HUDEP-2 (cell line): ENCODE measurements around the gene ARHGAP4.
A peak's percentile ranks its signal among the peaks of the same experiment; 100 is the strongest.

Experiments
- DNase-seq, 76 experiments: peaks; one replicate each; lab custom pipeline; 2025; ENCODE audit not compliant: unreplicated experiment in 76 of 76; lab: John Stamatoyannopoulos, UW

The ARHGAP4 gene

DNA sequence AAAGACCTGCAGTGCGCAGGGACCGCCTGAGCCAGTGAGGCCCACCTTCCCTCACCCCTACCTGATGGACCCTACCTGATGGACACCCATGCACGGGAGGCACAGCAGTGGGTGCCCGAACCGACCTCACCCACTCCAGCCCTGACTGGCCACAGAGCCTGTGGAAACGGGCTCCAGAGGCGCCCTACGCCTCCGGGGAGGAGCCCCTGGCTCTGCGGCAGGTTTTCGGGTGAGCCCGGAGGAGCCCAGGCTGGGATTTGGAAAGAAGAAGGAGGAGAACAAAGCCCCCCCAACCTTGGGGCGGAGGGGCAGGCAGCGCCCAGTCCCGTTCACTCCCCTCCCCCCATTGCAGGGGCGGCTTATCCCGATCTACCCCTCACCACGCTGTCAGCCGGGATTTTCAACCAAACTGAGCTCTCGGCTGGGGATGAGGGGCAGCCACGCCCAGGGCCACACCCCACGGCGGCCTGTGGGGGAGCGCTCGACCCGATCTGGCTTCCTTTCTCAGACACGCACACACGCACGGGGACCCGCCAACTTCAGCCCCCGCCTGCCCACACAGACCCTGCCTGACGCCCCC, 40.8 kb downstream of the ARHGAP4 start:
- no peak for DNase-seq

DNA sequence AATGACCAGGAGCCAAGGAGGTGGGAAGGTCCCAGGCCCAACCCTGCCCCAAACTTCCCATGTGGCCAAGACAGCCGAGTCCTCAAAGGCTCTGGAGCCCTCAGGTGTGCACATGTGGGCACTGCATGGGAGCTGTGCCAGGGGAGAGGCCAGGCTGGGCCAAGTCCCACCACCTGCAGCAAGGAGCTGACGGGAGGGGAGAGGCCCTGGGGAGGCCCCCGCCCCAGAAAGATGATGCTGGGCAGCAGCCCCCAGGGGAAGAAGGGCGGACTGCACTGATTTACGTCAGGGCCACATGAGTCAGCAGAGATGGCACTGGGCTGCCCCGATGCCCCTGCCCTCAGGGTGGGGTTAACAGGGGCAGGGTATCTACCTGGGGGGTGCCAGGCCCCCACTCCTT, 41.5 kb downstream of the ARHGAP4 start:
- no peak for DNase-seq

DNA sequence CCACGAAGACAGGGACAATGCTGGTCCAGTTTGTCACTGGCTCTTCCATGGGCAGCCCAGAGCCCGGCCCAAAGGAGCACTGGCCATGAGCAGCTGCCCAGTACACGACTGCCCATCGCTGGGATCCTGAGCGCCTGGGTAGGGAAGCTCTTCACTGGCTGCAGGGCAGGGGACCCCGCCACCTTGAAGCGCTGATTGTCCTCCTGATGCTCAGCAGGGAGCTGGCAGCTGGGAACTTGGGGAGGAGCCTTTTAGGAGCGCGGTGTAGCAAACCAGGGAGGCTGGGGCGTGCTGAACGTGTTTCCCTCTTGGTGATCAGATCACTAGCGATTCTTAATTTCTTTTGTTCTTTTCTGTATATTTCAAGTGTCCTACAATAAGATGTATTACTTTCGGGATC, 41.9 kb downstream of the ARHGAP4 start:
- DNase-seq = no peak

DNA sequence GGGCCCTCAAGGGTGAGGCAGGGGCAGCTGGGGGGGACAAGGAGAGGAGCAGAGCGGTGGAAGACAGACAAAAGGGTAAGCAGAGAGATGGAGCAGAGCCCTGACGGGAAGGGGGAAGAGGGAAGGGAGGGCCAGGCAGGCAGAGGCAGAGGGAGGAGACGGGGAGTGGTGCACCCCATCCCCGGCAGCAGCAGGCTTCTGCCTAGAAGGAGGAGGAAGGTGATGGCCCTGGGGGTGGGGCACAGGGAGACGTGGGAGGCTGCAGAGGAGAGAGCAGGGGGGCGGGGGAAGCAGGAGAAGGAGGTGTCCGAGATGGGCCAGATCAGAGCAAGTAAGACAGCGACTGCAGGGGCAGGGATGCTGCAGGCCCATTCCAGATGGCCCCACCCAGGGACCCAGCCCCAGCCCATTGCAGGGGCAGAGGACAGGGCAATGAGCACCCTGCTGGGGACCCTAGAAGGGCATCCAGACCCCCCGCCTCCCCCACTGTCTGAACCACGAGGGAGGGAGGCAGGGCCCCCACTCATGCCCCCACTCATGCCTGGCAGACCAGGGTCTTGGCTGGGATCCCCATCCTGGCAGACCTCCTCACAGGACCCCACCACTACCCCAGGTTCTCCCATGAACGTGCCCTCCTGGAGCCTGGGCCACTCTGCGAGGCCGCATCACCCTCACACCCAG, 42.8 kb downstream of the ARHGAP4 start:
- no peak for DNase-seq

DNA sequence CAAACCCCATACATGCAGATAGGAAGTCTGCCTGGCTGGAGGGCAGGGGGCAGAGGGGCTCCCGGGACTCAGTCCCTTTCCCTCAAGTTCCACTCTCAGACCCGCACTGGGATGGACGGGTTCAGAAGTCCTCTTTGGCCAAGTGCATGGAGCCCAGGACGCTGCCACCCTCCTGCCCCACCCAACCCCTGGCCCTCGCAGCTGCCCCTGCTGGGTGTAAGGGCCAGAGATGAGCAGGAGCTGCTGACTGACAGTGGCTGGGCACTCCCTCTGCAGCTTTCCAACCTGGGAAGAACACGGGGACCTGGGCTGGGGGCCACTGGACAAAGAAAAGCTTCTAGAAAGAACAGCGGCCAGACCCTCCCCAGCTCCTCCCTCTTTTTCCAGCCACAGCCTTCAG, 43.5 kb downstream of the ARHGAP4 start:
- DNase-seq = no peak

DNA sequence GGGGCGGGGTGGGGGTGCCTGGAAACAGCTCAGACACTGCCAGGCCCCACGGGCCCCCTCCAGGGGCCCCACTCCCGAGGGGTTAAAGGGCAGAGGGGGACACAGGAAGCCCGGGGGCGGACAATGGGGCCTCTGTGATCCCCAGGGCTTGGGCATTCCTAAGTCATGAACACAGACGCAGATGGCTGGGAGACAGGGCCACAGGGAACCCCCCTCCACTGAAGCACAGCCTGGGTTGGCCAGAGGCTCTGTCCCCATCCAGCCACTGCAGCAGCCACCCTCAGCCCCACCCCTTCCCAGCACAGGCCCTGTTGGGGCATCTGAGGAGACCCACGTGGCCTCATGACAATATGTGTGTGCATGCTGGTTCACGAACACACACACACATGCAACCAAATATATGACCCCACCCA, 44.0 kb downstream of the ARHGAP4 start:
- no peak for DNase-seq

DNA sequence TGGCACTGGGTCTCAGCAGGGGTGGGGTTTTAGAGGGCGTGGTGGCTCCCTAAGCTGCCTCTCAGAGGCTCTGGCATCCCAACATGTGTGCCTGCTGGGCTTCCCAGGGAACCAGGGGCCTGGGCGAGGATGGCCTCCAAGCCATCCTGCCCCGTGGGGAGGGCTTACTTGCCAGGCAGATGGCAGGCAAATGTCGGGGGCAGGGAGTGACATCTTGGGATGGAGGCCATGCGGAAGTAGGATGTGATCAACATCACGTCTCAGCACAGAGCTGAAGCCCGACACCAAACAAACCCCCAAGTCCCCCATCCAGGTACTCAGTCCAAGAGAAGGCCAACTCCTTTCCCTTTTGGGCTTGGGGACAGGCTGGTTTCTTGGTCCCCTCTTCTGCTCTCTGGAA, 44.8 kb downstream of the ARHGAP4 start:
- no peak for DNase-seq

DNA sequence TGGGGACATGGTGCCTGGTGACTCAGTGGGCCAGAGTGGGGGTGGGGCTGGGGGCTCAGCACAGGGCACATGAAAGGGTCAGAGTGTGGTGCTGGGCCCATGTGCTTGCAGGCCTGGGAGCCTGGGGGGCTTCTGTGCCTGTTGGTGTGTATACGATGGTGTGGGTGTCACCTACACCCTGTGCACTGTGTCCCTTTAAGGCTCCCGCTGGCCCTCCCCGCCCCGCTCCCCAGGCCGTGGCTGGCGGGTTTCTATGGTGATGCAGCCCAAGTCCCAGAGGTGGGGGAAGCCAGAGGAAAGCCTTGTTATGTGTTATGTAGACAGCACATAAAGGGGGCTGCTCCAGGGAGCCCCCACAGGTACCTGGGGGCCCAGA, 45.6 kb downstream of the ARHGAP4 start:
- no peak for DNase-seq

DNA sequence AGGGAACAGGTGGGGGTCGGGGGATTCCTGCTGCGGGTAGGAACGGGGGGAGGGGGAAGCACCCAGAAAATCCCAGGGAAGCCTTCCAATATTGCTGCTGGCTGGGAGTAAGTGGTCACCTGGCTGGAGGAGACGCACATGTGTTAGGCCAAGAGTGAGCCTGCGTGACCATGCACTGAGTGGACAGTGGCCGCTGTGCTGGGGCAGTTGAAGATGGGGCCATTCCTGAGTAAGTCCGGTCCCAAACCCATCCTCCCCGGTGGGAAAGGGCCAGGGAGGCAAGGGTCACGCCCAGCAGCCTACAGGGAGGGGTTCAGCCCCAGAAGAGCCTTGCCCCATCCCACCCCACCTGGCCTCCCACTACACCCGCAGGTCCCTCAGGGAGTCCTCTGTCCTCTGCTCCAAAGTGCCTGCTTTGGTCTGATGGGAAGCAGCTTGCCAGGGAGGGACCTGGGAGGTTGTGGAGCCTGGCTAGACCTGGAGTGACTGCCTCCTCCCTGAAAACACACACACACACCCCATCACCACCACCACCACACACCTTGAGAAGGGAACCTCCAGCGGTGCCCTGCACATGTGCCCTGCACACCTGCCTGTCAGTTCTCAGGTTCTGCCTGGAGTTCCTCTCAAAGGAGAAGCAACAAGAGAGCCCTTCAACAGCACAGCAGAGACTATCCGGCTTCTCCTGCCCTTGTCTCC, 46.2 kb downstream of the ARHGAP4 start:
- no peak for DNase-seq

DNA sequence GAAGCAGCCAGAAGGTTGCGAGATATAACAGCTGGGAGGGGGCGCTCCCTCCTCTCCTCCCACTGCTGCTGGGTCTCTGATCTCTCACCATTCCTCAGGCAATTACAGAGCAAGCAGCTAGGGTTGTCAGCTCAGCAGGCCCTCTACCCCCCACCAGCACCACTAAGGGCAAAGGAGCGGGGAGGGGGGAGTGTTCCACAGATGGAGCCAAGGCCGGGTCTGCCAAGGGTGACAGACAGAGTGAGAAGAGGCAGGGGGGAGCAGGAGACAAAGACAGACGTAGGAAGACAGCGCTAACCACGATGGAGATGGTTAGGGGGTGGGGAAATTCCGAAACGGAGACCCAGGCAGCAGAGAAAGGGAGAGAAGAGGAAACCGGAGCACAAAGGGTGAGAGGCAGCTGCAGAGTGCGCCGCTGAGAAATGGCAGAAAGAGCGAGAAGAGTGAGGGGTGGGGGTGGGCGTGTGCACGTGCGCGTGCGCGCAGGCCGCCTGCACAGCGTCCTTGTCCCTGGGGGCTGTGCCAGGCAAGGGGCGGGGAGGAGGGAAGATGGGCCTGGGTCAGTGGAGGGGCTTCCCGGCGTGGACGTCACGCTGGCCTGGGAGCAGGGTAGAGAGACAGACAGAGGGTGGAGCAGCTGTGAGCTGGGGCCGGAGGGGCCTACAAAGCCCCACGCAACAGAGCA, 47.0 kb downstream of the ARHGAP4 start:
- no peak for DNase-seq

DNA sequence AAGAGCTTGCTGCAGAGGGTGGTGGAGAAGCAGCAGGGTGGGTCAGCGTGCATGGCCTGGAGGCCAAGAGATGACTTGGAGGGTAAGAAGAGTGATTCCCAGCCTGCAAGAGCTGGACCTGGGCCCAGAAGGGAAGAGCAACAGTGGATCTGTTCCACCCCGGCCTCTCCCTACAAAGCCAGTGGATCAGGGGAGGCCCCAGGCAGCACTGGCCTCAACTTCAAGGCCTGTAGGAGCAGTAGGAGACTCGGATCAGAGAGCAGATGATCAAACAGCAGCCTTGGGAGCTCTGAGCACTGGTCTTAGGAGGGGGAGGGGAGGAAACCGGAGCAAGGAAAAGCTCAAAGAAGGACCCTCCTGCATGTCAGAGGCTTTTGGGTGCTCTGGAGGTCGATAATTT, 47.7 kb downstream of the ARHGAP4 start:
- no peak for DNase-seq

DNA sequence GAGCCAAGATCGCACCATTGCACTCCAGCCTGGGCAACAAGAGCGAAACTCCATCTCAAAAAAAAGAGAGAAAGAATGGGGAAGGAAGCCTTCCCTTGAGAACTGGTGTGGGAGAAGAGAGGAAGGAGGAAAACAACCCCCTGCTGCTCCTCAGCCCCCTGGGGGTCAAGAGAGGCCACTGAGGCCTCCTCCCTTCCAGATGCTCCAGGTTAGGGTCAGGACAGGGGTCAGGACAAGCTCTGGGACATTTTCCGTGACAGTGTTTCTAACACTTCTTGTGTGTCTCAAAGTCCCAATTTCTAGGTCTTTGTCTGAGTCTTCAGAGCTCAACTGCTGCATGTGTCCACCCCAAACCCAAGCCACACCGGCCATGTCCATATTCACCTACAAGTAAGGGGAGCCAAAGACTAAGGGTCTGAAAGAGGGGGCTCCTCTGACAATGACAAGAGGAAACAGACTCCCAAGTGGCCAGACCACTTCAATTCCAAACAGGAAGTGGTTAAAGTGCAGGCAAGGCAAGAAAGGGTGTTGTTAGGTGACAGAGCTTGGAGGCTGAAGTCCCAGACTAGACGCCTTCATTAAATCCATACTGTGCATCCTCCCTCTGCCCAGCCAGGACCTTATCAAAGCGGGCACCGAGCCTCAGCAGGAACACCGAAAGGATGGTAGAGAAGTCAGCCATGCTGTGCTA, 48.3 kb downstream of the ARHGAP4 start:
- DNase-seq = no peak

DNA sequence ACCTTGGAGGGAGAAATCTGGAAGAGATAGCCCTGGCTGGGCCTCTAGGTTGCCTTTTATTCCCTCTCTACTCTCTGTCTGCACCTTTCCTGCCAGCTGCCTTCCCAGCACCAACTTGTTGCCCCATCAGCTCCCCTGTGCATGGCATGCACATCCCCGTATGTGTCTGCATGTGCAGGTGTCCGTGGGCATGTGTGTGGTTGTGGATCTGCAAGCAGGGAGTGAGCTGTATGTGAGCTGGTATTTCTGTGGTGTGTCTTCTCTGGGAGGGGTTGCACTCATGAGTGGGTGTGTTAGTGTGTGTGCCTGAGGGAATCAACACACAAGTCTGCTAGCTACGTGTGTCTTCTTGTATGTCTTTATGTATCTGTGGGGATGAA, 50.0 kb downstream of the ARHGAP4 start:
- no peak for DNase-seq

DNA sequence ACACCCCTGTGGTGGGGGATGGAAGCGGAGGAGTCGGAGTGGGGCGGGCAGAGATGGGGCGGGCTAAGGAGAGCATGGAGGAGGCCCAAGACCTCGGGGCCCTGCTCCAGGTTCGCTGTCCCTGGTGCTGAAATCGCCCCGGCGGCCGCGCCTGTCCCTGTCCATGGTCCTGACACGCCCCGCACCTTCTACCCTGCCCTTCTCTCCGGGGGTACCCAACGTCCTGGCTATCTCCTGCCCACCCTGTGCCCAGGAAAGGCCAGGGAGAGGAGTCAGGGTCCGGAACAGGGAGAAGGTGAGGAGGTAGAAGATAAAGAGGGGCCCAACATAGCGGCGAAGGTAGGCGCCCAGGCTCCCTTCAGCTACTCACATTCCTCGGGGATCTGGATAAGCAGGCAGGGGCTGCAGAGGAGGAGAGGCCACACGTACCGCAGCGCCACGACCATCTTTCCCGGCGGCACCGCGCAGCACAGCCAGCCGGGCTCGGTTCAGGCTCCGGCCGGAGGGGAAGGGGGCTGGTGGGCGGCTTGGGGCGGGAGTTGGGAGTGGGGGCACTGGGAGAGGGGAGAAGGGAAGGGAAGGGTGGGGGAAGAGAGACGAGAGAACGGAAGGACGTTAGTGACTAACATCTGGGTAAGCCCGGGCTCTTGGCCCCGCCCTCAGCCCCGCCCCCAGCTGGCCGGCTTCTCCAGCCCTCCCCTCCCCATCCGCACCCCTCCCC, 50.5 kb downstream of the ARHGAP4 start:
- DNase-seq = peak in 40 of 76 experiments; percentile 0 to 56 (median 12)

DNA sequence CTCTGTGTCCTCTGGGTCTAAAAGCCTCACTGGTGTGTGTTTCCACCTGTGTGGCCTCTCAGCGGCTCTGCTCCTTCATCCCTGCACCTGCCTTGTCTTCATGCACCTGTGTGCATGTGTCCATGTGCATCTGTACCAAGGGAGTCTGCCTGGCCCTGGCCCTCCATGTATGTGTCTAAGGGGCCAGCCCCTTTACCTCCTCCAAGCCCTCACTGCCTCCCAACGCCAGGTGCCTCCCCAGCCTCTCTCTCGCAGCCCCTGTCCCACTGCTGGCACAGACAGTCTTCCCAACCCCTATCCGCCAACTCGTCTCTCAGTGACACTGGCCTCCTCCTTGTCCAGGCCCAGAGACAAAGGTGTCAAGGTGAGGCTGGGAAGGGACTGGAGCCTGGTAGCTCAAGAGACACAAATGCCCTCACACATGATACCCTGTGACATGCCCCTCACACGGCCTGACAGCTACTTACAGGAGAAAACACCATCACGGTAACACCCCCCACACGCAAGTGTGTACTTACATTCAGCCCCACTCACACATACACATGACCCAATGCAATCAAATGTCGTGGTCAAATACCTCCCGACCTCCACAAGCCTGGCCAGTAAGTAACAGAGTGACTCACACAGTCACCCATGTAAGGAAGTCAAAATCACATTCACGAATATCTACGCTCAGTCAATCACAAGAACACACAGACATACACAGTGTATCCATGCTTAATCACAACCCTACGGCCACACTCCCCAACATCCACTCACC, 51.5 kb downstream of the ARHGAP4 start:
- no peak for DNase-seq

DNA sequence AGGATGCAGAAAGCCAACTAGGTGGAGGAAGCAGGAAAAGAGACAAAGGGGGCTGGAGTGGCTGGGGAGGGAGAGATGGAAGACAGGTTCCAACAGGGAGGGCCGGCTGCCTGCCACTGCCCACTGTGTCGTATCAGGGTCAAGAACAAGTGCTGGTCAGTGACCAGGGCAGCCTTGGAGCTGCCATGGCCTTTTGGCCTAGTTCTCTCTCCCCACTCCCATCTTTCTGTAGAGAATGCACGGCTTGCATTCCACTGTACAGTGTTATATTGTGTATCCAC, 52.0 kb downstream of the ARHGAP4 start:
- no peak for DNase-seq

DNA sequence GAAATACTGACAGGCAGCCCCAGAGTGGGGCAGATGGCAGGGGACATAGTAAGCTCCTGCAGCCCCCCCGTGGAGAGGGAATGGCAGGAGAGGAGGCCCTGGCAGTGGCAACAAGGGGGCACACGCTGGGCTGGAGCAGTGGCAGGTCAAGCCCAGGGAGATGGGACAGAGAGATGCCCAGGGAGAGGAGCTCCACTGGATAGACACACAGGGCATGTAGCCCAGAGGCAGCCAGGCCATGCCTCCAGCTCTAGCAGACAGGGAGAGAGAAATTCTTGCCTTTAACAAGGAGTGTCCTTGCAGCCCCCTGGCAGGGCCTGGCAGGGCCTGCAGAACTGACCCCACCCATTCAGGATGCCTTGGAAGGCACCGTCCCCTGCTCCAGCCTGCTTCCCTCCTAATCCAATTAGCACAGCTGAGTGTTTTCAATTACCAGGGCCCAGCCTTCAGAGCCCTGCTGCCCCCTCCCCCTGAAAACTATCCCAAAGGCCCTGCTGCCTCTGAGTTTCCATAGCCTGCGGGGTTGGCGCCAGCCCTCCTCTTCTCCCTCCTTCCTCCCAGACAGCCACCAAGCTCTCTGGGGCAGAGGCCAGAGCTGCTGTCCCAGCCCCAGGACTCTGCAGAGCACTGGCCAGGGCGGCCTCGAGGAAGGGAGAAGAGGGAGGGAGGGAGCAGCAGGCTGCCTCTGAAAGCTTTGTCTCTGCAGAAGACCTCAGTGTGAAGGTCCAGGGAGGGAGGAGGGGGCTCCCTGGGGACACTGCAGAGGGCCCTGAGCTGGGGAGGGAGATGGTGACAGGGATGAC, 52.6 kb downstream of the ARHGAP4 start:
- DNase-seq = no peak

DNA sequence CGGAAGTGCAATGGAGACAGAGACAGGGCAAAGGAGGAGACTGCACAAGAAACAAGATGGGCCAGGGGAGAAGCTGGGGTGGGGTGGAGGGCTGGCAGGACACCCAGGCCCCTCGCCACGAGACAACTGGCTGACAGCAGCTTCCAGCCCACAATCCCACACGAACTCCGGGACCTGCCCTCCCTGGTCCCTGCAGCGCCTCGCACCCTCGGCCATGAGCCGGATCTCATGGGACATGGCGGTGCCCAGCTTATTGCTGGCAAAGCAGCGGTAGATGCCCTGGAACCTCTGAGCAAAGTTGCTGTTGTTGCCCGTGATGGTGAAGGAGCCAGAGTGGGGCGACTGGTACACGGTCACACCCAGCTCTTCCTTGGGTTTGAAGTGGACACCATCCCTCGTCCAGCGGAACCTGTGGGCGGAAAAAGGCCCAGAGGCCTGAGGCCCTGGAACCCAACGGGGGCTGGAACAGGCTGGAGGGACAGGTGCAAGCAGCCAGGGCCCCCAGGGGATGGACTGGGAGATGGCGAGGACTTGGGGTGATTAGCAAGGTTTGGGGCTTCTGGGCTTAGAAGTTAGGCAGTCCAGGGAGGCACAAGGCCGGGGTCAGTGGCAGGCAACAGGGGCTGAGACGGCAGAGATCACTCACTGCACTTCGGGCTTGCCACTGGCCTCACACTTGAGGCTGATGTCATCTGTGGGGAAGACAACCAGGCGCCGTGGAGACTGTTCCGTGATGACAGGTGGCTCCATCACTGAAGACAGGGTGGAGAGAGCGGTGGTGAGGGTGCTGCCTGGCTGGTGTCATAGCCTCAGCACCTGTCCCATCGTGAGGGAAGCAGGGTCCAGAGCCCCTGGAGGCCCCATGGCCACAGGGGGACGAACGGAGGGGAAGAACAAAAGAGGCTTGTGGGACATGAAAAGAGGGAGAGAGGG, 53.9 kb downstream of the ARHGAP4 start:
- no peak for DNase-seq
